ENCODE results near the gene FBLN2.

DNA sequence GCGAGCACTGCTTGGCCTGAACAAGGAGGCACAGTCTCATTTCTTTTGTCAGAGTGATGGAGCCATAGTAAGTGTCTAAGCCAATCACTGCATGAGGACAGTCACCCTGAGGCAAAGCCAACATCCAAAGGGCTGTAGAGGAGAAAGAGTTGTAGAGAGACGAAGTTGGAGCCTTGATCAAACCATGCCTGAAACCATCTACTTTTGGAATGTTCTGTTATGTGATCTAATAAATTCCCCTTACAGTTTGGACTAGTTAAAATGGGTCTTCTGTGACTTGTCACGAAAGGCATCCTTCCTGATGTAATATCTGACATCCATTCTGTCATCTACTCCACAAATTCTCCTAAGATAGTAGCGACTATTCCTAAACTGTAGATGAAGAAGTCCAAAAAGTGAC is 128.3 kb downstream of the FBLN2 start:
- TF ChIP-seq, protein P1, sequence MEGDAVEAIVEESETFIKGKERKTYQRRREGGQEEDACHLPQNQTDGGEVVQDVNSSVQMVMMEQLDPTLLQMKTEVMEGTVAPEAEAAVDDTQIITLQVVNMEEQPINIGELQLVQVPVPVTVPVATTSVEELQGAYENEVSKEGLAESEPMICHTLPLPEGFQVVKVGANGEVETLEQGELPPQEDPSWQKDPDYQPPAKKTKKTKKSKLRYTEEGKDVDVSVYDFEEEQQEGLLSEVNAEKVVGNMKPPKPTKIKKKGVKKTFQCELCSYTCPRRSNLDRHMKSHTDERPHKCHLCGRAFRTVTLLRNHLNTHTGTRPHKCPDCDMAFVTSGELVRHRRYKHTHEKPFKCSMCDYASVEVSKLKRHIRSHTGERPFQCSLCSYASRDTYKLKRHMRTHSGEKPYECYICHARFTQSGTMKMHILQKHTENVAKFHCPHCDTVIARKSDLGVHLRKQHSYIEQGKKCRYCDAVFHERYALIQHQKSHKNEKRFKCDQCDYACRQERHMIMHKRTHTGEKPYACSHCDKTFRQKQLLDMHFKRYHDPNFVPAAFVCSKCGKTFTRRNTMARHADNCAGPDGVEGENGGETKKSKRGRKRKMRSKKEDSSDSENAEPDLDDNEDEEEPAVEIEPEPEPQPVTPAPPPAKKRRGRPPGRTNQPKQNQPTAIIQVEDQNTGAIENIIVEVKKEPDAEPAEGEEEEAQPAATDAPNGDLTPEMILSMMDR (IDR thresholded peaks at IDR 0.05): no peak
- TF ChIP-seq ZFX (IDR thresholded peaks at IDR 0.05; ENCODE audit: borderline replicate concordance): no peak

Measured in 22Rv1 (cell line).